MM.1S (cell line): ENCODE data around the gene IL4.

Experiments
- EZH2 ChIP-seq: fragments of 300-600 bp; sonication (generic); optimal IDR thresholded peaks from 2 replicates; pipeline ENCODE3; 2017; ENCODE audit warnings: low read depth, mild to moderate bottlenecking, antibody characterized with exemption, low read length, mixed read lengths
- EZH2phosphoT487 ChIP-seq: fragments of 300-600 bp; sonication (generic); IDR thresholded peaks from 2 replicates; pipeline ENCODE4 v1.6.1; 2018; ENCODE audit warnings: antibody characterized with exemption, low read length
- TF ChIP-seq, protein P1 (sequence below): fragments of 300-600 bp; sonication (generic); IDR thresholded peaks from 2 replicates; pipeline ENCODE4 v1.5.1; 2016; ENCODE audit warnings: antibody characterized with exemption, low read length, mixed read lengths

DNA sequence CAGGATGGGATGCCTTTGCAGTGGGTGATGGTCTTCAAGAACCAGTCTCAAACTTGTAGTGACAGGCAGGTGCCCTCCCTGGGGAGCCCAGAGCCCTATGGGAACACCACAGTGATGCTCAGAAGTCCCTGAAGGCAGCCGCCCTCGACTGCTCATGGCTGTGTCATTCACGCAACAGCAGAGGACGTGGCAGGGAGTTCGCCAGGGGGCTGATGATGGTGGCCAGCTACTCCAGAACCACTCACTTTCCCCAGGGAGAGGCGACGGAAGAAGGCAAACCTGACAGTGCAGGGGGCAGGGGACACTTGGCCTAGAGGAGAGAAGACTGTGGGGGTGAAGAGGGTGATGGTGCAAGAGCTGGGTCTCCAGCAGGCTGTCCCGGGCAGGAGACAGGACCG, 11.8 kb upstream of the IL4 start:
- TF ChIP-seq, protein P1, sequence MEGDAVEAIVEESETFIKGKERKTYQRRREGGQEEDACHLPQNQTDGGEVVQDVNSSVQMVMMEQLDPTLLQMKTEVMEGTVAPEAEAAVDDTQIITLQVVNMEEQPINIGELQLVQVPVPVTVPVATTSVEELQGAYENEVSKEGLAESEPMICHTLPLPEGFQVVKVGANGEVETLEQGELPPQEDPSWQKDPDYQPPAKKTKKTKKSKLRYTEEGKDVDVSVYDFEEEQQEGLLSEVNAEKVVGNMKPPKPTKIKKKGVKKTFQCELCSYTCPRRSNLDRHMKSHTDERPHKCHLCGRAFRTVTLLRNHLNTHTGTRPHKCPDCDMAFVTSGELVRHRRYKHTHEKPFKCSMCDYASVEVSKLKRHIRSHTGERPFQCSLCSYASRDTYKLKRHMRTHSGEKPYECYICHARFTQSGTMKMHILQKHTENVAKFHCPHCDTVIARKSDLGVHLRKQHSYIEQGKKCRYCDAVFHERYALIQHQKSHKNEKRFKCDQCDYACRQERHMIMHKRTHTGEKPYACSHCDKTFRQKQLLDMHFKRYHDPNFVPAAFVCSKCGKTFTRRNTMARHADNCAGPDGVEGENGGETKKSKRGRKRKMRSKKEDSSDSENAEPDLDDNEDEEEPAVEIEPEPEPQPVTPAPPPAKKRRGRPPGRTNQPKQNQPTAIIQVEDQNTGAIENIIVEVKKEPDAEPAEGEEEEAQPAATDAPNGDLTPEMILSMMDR = no peak
- no peak for TF ChIP-seq EZH2phosphoT487
- no peak for TF ChIP-seq EZH2
